Karpas-422 (cell line): Measurements from ENCODE around the gene PROZ. TPM values are rescaled to one million over a fixed set of nuclear protein-coding genes. Genes with fewer than 3 reads are reported as not detected.

Source experiments
- DNase-seq: peaks from one replicate; pipeline ENCODE4 v3.0.0-alpha.2; 2015
- H2AFZ ChIP-seq: fragments of 200-600 bp; sonication (generic); 2 replicates; pipeline ENCODE4 v1.6.1; 2014; ENCODE audit warnings: antibody characterized with exemption, low read length, mixed read lengths
- H3K27ac ChIP-seq: fragments of 200-600 bp; sonication (generic); 2 replicates; pipeline ENCODE4 v1.5.1; 2014; ENCODE audit warnings: mild to moderate bottlenecking, low read length, moderate library complexity
- H3K27me3 ChIP-seq: fragments of 200-600 bp; sonication (generic); 2 replicates; pipeline ENCODE4 v1.6.1; 2014; ENCODE audit warnings: low read length, mixed read lengths
- H3K36me3 ChIP-seq: fragments of 200-600 bp; sonication (generic); 2 replicates; pipeline ENCODE4 v1.6.1; 2014; ENCODE audit warnings: low read length, mixed read lengths; ENCODE audit not compliant: insufficient read depth
- H3K4me1 ChIP-seq: fragments of 200-600 bp; sonication (generic); 2 replicates; pipeline ENCODE4 v1.6.1; 2014; ENCODE audit warnings: mild to moderate bottlenecking, low read length, mixed read lengths
- H3K4me2 ChIP-seq: fragments of 200-600 bp; sonication (generic); 2 replicates; pipeline ENCODE4 v1.6.1; 2014; ENCODE audit warnings: low read length, low read depth, mild to moderate bottlenecking; ENCODE audit not compliant: poor library complexity, severe bottlenecking
- H3K4me3 ChIP-seq: fragments of 200-600 bp; sonication (generic); 2 replicates; pipeline ENCODE4 v1.5.1; 2014; ENCODE audit warnings: mild to moderate bottlenecking, antibody characterized with exemption, low read length, mixed read lengths
- H3K79me2 ChIP-seq: fragments of 200-600 bp; sonication (generic); 2 replicates; pipeline ENCODE4 v1.6.1; 2014; ENCODE audit warnings: mild to moderate bottlenecking, low read length, mixed read lengths
- H3K9ac ChIP-seq: fragments of 200-600 bp; sonication (generic); 2 replicates; pipeline ENCODE4 v1.6.0; 2014; ENCODE audit warnings: low read length
- H3K9me2 ChIP-seq: fragments of 200-600 bp; sonication (generic), shearing (Covaris generic); replicated peaks from 2 replicates; pipeline ENCODE4 v1.6.0; 2014; ENCODE audit warnings: mild to moderate bottlenecking, low read length, moderate library complexity; ENCODE audit not compliant: insufficient read depth
- H3K9me3 ChIP-seq: fragments of 300-700, 200-600 bp; sonication (generic); 2 replicates; pipeline ENCODE4 v1.6.1; 2014; ENCODE audit warnings: low read length, mixed read lengths
- H4K20me1 ChIP-seq: fragments of 200-600 bp; sonication (generic); 2 replicates; pipeline ENCODE4 v1.6.1; 2014; ENCODE audit warnings: mild to moderate bottlenecking, antibody characterized with exemption, low read length, low read depth; ENCODE audit not compliant: insufficient read depth
- total RNA-seq: library from RNA; depleted of rRNA; stranded (reverse); fragments of >200 nt; shearing (Covaris generic); gene quantifications from 2 replicates; pipeline ENCODE4 v1.2.3, GENCODE V29; 2014; ENCODE audit warnings: low replicate concordance

The PROZ gene
- total RNA-seq, 1 experiment from 2014 or later: not detected

DNA sequence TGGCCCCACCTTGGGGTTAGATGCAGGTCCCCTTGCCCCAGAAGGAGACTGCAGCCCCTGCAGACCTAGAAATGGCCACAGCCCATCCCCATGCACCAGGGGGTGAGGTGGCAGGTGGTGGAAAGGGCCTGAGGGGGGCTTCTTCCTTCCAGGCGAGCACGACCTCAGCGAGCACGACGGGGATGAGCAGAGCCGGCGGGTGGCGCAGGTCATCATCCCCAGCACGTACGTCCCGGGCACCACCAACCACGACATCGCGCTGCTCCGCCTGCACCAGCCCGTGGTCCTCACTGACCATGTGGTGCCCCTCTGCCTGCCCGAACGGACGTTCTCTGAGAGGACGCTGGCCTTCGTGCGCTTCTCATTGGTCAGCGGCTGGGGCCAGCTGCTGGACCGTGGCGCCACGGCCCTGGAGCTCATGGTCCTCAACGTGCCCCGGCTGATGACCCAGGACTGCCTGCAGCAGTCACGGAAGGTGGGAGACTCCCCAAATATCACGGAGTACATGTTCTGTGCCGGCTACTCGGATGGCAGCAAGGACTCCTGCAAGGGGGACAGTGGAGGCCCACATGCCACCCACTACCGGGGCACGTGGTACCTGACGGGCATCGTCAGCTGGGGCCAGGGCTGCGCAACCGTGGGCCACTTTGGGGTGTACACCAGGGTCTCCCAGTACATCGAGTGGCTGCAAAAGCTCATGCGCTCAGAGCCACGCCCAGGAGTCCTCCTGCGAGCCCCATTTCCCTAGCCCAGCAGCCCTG lies 40.0 kb upstream of the PROZ start:
- Histone ChIP-seq H3K9me2 (no peaks in the 10 kb centered on the region), H3K4me2 (no peak overlapping the region), H3K79me2 (no peaks in the 10 kb centered on the region), H3K27ac (no peak overlapping the region), H3K27me3 (no peaks in the 10 kb centered on the region), H3K4me3 (no peak overlapping the region), H2AFZ (no peak overlapping the region), H3K4me1 (no peaks in the 10 kb centered on the region), H4K20me1 (no peaks in the 10 kb centered on the region; the same call in 1 of the 2 replicates), H3K36me3 (no peaks in the 10 kb centered on the region), H3K9ac (no peak overlapping the region), H3K9me3 (no peaks in the 10 kb centered on the region)
- DNase-seq: no peak

DNA sequence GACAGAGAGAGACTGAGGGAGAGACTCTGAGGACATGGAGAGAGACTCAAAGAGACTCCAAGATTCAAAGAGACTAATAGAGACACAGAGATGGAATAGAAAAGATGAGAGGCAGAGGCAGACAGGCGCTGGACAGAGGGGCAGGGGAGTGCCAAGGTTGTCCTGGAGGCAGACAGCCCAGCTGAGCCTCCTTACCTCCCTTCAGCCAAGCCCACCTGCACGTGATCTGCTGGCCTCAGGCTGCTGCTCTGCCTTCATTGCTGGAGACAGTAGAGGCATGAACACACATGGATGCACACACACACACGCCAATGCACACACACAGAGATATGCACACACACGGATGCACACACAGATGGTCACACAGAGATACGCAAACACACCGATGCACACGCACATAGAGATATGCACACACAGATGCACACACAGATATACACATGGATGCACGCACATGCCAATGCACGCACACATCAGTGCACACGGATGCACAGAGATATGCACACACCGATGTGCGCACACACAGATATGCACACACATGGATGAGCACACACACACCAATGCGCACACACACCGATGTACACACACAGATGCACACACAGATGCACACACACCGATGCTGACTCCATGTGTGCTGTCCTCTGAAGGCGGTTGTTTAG lies 39.2 kb upstream of the PROZ start:
- no peaks in the 10 kb centered on the region for H3K27me3 ChIP-seq
- no peak overlapping the region for H3K4me3 ChIP-seq
- H3K36me3 ChIP-seq: no peaks in the 10 kb centered on the region
- no peaks in the 10 kb centered on the region for H3K4me1 ChIP-seq
- no peak overlapping the region for H3K4me2 ChIP-seq
- no peaks in the 10 kb centered on the region for H3K9me3 ChIP-seq
- no peak overlapping the region for H2AFZ ChIP-seq
- H4K20me1 ChIP-seq: no peaks in the 10 kb centered on the region; the same call in 1 of the 2 replicates
- no peaks in the 10 kb centered on the region for H3K9me2 ChIP-seq
- H3K27ac ChIP-seq: no peak overlapping the region
- no peaks in the 10 kb centered on the region for H3K79me2 ChIP-seq
- DNase-seq: no peak
- H3K9ac ChIP-seq: no peak overlapping the region

DNA sequence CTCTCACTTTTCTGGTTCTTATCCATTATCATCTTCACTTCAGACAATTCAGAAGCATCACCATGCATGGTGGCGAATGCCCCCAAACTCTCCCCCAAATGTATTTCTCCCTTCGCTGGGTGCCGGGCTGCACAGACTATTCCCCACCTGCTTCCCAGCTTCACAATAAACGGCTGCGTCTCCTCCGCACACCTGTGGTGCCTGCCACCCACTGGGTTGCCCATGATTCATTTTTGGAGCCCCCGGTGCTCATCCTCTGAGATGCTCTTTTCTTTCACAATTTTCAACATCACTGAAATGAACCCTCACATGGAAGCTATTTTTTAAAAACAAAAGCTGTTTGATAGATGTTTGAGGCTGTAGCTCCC lies 38.6 kb upstream of the PROZ start:
- Histone ChIP-seq H3K4me1 (no peaks in the 10 kb centered on the region), H3K79me2 (no peaks in the 10 kb centered on the region), H3K36me3 (no peaks in the 10 kb centered on the region), H3K9me3 (no peaks in the 10 kb centered on the region), H3K4me2 (no peak overlapping the region), H3K9me2 (no peaks in the 10 kb centered on the region), H3K27ac (no peak overlapping the region), H2AFZ (no peak overlapping the region), H3K27me3 (no peaks in the 10 kb centered on the region), H3K9ac (no peak overlapping the region), H4K20me1 (no peaks in the 10 kb centered on the region; the same call in 1 of the 2 replicates), H3K4me3 (no peak overlapping the region)
- DNase-seq: no peak

DNA sequence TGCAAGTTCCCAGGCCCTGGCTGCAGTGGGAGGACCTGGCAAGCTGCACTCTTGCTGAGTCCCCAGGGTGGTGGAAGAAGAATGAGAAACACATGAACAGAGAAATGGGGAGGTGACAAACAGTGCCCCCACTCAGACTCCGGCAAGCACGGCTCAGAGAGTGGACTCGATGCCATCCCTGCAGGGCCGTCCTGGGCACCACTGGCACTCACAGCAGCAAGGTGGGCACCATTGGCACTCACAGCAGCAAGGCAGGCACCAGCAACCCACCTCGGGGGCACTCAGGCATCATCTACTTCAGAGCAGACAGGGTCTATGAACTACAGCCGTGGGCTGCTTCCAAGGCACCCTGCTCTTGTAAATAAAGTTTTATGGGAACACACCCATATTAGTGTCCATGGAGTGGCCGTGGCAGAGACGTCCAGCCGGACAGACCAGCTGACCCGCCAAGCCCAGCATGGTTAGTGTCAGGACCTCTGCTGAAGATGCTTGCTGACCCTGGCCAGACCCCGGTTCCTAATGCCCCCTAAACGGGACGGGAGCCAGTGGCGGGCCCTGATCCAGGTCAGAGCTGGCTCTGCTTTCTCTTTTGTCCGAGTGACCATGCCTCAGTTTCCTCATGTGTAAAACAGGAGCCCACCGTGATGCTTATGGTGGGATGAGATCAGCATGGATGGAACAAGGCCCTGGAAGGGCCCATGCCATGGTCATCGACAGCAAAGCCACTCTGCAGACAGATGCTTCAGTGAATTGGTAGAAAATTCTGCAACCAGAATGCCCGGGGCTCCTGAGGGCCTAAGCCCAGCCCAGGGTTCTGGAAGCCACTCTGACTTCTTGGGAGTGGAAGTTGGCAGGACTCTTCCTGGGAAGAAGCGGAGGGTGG lies 37.9 kb upstream of the PROZ start:
- Histone ChIP-seq H3K9me3 (no peaks in the 10 kb centered on the region), H3K79me2 (no peaks in the 10 kb centered on the region), H3K36me3 (no peaks in the 10 kb centered on the region), H3K4me1 (no peaks in the 10 kb centered on the region), H3K9me2 (no peaks in the 10 kb centered on the region), H4K20me1 (no peaks in the 10 kb centered on the region; the same call in 1 of the 2 replicates), H3K4me2 (no peak overlapping the region), H3K9ac (no peak overlapping the region), H2AFZ (no peak overlapping the region), H3K27ac (no peak overlapping the region), H3K4me3 (no peak overlapping the region), H3K27me3 (no peaks in the 10 kb centered on the region)
- DNase-seq: no peak

DNA sequence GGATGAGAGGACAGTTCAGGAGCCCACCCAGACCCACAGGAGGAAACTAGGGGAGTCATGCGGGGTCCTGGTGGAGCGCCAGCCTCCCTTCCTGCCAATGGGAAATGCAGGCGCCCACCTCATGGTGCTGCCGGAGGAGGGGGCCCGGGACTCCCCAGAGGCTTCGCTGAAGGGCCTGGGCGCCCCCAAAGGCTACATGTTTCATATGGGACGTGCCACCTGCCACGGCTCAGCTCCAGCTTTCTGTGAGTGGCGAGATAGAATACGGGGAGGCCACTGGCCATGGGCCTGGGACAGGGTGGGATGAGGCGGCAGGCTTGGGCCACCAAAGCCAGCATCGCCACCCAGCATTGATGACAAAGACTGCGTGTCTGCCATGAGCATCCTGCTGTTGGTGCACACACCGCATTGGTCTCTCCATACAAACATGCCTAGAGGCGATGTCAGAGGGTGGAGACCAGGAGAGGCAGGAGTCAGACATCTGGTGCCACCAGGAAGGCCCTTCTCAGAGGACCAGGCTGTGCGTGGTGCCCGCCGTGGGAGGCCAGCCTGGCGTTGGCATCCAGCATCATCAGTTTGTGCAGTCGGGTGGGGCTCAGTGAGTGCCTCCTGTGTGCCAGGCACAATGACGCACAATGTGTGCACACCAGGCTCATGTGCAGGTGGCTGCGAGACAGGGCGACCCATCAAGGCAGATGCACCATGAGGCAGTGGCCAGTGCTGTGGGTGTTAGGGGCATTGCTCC lies 37.1 kb upstream of the PROZ start:
- DNase-seq: no peak
- Histone ChIP-seq H2AFZ (no peak overlapping the region), H3K4me1 (no peaks in the 10 kb centered on the region), H3K79me2 (no peaks in the 10 kb centered on the region), H3K27ac (no peak overlapping the region), H3K9me3 (no peaks in the 10 kb centered on the region), H3K36me3 (no peaks in the 10 kb centered on the region), H3K4me3 (no peak overlapping the region), H3K9me2 (no peaks in the 10 kb centered on the region), H3K27me3 (no peaks in the 10 kb centered on the region), H3K4me2 (no peak overlapping the region), H3K9ac (no peak overlapping the region), H4K20me1 (no peaks in the 10 kb centered on the region; the same call in 1 of the 2 replicates)

DNA sequence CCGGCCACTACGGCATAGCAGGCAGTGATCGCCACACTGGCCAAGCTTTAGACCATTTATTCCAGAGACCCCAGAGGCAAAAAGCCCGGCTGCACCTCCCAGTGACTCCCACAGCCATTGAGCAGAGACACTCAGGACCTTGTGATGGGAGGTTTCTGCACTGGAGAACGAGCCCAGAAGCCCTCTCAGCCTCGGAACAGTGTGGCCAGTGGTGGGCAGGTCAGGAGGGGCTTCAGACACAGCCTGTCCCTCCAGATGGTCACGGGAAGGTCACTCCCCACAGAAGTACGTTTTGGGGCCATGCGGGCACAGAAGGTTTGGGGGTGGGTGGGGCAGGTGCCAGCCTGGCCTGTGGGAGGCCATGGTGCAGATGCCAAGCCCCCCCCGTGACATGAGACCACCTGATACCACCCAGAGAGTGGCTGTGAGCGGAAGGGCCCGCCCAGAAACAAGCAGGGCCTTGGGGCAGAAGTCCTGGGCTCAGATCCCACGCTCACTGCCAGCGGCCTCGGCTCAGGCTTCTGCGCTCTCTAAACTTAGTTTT lies 36.4 kb upstream of the PROZ start:
- no peaks in the 10 kb centered on the region for H3K79me2 ChIP-seq
- H3K9ac ChIP-seq: no peak overlapping the region
- no peak overlapping the region for H3K27ac ChIP-seq
- no peaks in the 10 kb centered on the region for H3K27me3 ChIP-seq
- H2AFZ ChIP-seq: no peak overlapping the region
- H3K9me2 ChIP-seq: no peaks in the 10 kb centered on the region
- H3K4me3 ChIP-seq: no peak overlapping the region
- no peaks in the 10 kb centered on the region for H3K9me3 ChIP-seq
- H3K4me1 ChIP-seq: no peaks in the 10 kb centered on the region
- H4K20me1 ChIP-seq: no peaks in the 10 kb centered on the region; the same call in 1 of the 2 replicates
- no peaks in the 10 kb centered on the region for H3K36me3 ChIP-seq
- no peak overlapping the region for H3K4me2 ChIP-seq
- no peak for DNase-seq

DNA sequence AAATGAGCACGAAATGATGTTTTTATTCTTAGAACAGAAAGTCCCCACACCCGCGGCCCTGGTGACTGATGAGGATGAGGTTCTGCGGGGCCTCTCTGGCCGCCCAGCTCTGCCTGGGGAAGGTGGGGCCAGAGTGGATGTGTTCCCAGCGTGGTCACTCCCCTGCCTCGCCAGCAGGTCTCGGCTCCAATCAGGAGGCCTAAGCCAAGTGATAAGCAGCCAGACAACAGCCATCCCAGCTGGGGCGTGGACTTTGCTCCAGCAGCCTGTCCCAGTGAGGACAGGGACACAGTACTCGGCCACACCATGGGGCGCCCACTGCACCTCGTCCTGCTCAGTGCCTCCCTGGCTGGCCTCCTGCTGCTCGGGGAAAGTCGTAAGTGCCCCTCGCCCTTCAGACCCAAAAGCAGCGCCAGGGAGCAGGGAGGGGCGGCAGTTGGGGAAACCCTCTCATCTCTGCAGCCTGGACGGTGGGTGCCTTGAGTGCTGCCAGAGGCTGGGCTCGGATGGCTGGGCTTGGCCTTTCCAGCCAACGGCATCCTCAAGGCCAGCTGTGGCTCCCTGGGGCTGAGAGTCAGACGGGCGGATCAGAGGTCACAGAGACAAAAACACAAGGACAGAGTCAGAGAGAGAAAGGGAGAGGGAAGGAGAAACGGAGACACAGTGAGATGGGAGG lies 35.8 kb upstream of the PROZ start, which contains the start of gene F10:
TSS of gene F10 (plus strand) at position 250 of the 676 bp plus-strand sequence. CDS start at position 307, 57 bp downstream.
- no peaks in the 10 kb centered on the region for H3K9me3 ChIP-seq
- no peak within 1 kb of the TSS for H3K4me2 ChIP-seq
- H3K9me2 ChIP-seq: no peaks in the 10 kb centered on the region
- H3K36me3 ChIP-seq: no peaks in the 10 kb centered on the region
- no peaks in the 10 kb centered on the region for H3K27me3 ChIP-seq
- no peaks in the 10 kb centered on the region; the same call in 1 of the 2 replicates for H4K20me1 ChIP-seq
- H3K9ac ChIP-seq: no peak within 1 kb of the TSS
- no peak within 1 kb of the TSS for H3K27ac ChIP-seq
- no peak within 1 kb of the TSS for H2AFZ ChIP-seq
- DNase-seq: no peak
- H3K79me2 ChIP-seq: no peaks in the 10 kb centered on the region
- no peak within 1 kb of the TSS for H3K4me3 ChIP-seq
- no peaks in the 10 kb centered on the region for H3K4me1 ChIP-seq
